GM19043 (cell line): ENCODE results near the gene ATP6V1E1.
A peak's percentile ranks its signal among the peaks of the same experiment; 100 is the strongest.
"Not testable (repeated sequence)": the region's sequence is repeated elsewhere in the genome, so short reads cannot be mapped to it uniquely, and the experiment has no call there.

ENCODE experiments used
- ATAC-seq: cut with Tn5 transposase; IDR thresholded peaks from one replicate; pipeline ENCODE4 v1.9.1; 2021; ENCODE audit warnings: low read depth; ENCODE audit not compliant: unreplicated experiment

Gene ATP6V1E1

GRCh38 chr22:17628406-17629172 lies at the start of gene ATP6V1E1:
Gene ATP6V1E1, minus strand, starts transcription at chr22:17628749. Its CDS starts 114 bp downstream, at chr22:17628635.
- peak; percentile 100 for ATAC-seq

GRCh38 chr22:17675584-17675983 lies 47.0 kb upstream of the ATP6V1E1 start:
- ATAC-seq: no peak

- no peak for ATAC-seq
These were observed 45.6 kb upstream of the ATP6V1E1 start for GRCh38 chr22:17674152-17674551.

- no peak for ATAC-seq
These were observed 44.0 kb upstream of the ATP6V1E1 start for GRCh38 chr22:17672417-17672991.

GRCh38 chr22:17671521-17672092 lies 43.1 kb upstream of the ATP6V1E1 start:
- ATAC-seq: not testable (repeated sequence)

- no peak for ATAC-seq
These were observed 37.3 kb upstream of the ATP6V1E1 start for GRCh38 chr22:17665854-17666253.

GRCh38 chr22:17665248-17665647 lies 36.7 kb upstream of the ATP6V1E1 start:
- ATAC-seq: no peak

GRCh38 chr22:17664414-17665055 lies 36.0 kb upstream of the ATP6V1E1 start:
- no peak for ATAC-seq

- ATAC-seq: no peak
These were observed 28.4 kb upstream of the ATP6V1E1 start for GRCh38 chr22:17656870-17657395.

GRCh38 chr22:17655289-17655688 lies 26.7 kb upstream of the ATP6V1E1 start:
- no peak for ATAC-seq

GRCh38 chr22:17648569-17648968 lies 20.0 kb upstream of the ATP6V1E1 start:
- no peak for ATAC-seq

GRCh38 chr22:17647991-17648390 lies 19.4 kb upstream of the ATP6V1E1 start:
- no peak for ATAC-seq

- ATAC-seq: no peak
These were observed 18.9 kb upstream of the ATP6V1E1 start for GRCh38 chr22:17647452-17647851.

GRCh38 chr22:17642357-17642756 lies 13.8 kb upstream of the ATP6V1E1 start:
- ATAC-seq: not testable (repeated sequence)

- ATAC-seq: no peak
These were observed 12.7 kb upstream of the ATP6V1E1 start for GRCh38 chr22:17641269-17641668.

GRCh38 chr22:17639247-17639741 lies 10.7 kb upstream of the ATP6V1E1 start:
- ATAC-seq: no peak

GRCh38 chr22:17638432-17639246 lies 10.1 kb upstream of the ATP6V1E1 start, which contains the start of gene BCL2L13:
Gene BCL2L13, plus strand, starts transcription at chr22:17638757. Its CDS starts 16,955 bp downstream, at chr22:17655712.
- ATAC-seq: peak; percentile 95

GRCh38 chr22:17638182-17638431 lies 9.6 kb upstream of the ATP6V1E1 start:
- ATAC-seq: no peak

GRCh38 chr22:17637490-17638181 lies 9.1 kb upstream of the ATP6V1E1 start:
- ATAC-seq: no peak

GRCh38 chr22:17636850-17637249 lies 8.3 kb upstream of the ATP6V1E1 start:
- ATAC-seq: not testable (repeated sequence)
